ENCODE measurements around the gene ATP2C2. TPM values are rescaled to one million over a fixed set of nuclear protein-coding genes. Genes with fewer than 3 reads are reported as not detected.

The ATP2C2 gene
- total and polyA plus RNA-seq, 9 of the 15 experiments (the other 6 are each of a cell fraction or from before 2014, with no cell fraction given), result 0.75 TPM; not detected in 8

DNA sequence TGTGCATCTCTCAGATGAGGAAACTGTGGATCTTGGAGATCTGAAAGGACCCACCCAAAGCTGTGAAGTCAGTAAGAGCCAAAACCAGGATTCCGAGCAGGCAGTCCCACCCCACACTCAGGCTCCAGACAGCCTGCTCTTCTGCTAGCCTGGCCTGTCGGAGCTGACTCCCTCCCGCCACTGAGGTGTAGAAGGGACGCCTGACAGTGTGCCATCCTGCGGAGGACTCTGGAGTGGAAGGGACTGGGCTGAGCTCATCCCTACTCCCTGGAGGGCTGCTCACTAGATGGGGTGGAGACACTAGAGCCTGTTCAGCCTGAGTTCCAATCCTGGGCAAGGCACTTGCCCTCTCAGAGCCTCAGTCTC is 37.7 kb upstream of the ATP2C2 start:
- intact Hi-C loops (cut with micrococcal nuclease) (no loop called here), in situ Hi-C loops (cut with MboI) (no loop called here)
- DNase-seq (ENCODE audit: extremely low read depth in 1 of 4, low spot score in 3 of 4), result no peak
- POLR2A ChIA-PET, result interaction anchor here (0.6 kb wide), 1 partner anchor 146 kb away, joined by 4 read pairs; no protein-coding TSS in a partner anchor
- H3K27ac ChIP-seq (ENCODE audit: extremely low read depth, low read depth, low read length), result no peak overlapping the region
- H3K27me3 ChIP-seq (ENCODE audit: control insufficient read depth in 2 of 2, insufficient read depth in 2 of 2, low read length in 2 of 2), result peaks cover 48 to 64% of the 10 kb centered on the region in 2 experiments
- H3K9ac ChIP-seq (ENCODE audit: insufficient read depth in 1 of 2, low read depth in 2 of 2, low read length in 2 of 2), result no peak overlapping the region
- TF ChIP-seq HDAC1 (IDR thresholded peaks at IDR 0.05) (no peak), JUND (IDR thresholded peaks at IDR 0.05; ENCODE audit: borderline replicate concordance, low read depth, low read length) (no peak), JUND (tag; IDR thresholded peaks at IDR 0.05; ENCODE audit: borderline replicate concordance, low read depth, low read length) (no peak), NCOA2 (IDR thresholded peaks at IDR 0.05; ENCODE audit: partially characterized antibody in 2 of 2) (no peak)
- TF ChIP-seq, protein P1, sequence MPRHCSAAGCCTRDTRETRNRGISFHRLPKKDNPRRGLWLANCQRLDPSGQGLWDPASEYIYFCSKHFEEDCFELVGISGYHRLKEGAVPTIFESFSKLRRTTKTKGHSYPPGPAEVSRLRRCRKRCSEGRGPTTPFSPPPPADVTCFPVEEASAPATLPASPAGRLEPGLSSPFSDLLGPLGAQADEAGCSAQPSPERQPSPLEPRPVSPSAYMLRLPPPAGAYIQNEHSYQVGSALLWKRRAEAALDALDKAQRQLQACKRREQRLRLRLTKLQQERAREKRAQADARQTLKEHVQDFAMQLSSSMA (CRISPR knock-in tag; IDR thresholded peaks at IDR 0.05), result no peak
- no peak overlapping the region for H3K4me2 ChIP-seq (ENCODE audit: insufficient read depth, low read length)
- H3K9me3 ChIP-seq (replicated peaks; ENCODE audit: control insufficient read depth, insufficient read depth, low read depth, low read length), result no peaks in the 10 kb centered on the region
- WGBS (ENCODE audit: insufficient coverage, low coverage, missing lambda C conversion rate), result 0% methylated on average over 5 of the region's 5 CpGs
- CTCF ChIA-PET (ENCODE audit: low intra/inter-chr PET ratio), result no interaction called here
- H3K4me1 ChIP-seq (replicated peaks in 1 of 2; ENCODE audit: control insufficient read depth in 2 of 2, insufficient read depth in 2 of 2, low read length in 2 of 2), result peaks cover 0 to 3% of the 10 kb centered on the region in 2 experiments; a peak in 1 of 5 replicates
- no peaks in the 10 kb centered on the region for H3K9me1 ChIP-seq (ENCODE audit: control insufficient read depth, insufficient read depth, low read length)
- BruUV-seq (replicated peaks), result no TSS peak
- no peak overlapping the region for H3K4me3 ChIP-seq
- no peaks in the 10 kb centered on the region; the same call in 1 of the 2 replicates for H4K20me1 ChIP-seq (replicated peaks; ENCODE audit: control insufficient read depth, insufficient read depth, low read length)
- H3K36me3 ChIP-seq (ENCODE audit: control insufficient read depth, insufficient read depth, low read length), result no peaks in the 10 kb centered on the region
- H2AFZ ChIP-seq (ENCODE audit: low read depth, low read length), result no peak overlapping the region
- H3K79me2 ChIP-seq (ENCODE audit: control insufficient read depth, insufficient read depth, low read length), result no peaks in the 10 kb centered on the region
- ATAC-seq, result peak; percentile 56
- no peak for FAIRE-seq

Data from K562 (cell line).